Measurements from ENCODE around the gene TTF2.

The TTF2 gene

GRCh38 chr1:117044217-117044616 lies 15.9 kb upstream of the TTF2 start:
- DNase-seq (ENCODE audit: extremely low spot score, insufficient read length, low read depth) (no peak), FAIRE-seq (no peak)

DNA sequence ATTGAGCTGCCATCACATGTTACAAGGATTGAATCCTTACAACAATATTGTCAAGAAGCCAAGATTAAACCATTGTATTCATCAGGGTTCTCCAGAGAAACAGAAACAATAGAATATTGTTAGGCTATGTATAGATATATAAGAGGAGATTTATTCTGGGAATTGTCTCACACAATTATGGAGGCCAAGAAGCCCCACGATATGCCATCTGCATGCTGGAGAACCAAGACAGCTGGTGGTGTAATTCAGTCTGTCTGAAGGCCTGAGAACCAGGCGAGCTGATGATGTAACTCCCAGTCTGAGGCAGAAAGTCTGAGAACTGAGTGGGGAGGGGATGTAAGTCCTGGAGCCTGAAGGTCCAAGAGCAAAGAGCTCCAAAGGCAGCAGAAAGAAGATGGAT lies 14.5 kb upstream of the TTF2 start:
- DNase-seq (ENCODE audit: extremely low spot score, insufficient read length, low read depth) (no peak), FAIRE-seq (no peak)

DNA sequence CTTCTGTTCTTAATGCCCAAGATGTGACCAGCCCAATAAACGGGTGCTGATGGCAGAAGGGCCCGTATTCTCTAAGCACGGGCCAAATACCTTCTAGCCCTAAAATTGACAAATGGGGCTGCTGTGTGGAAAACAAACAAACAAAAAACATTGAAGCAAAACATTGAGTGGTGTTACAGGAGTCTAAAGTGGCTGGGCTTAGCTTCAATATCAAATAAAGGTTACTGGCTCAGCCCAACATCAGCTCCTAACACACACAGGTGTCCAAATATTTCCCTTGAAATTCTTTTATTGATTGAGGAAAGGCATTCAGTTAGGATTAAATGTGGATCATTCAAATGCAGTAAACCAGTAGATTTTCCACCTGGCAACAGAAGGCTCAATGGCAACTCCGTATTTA lies 13.3 kb upstream of the TTF2 start:
- DNase-seq (ENCODE audit: extremely low spot score, insufficient read length, low read depth) (no peak), FAIRE-seq (no peak)

GRCh38 chr1:117047271-117047670 lies 12.9 kb upstream of the TTF2 start:
- DNase-seq (ENCODE audit: extremely low spot score, insufficient read length, low read depth) (no peak), FAIRE-seq (no peak)

- DNase-seq (ENCODE audit: extremely low spot score, insufficient read length, low read depth) = no peak
- FAIRE-seq = no peak
Observed at GRCh38 chr1:117049857-117050256, 10.3 kb upstream of the TTF2 start.

GRCh38 chr1:117051224-117052064 lies 8.7 kb upstream of the TTF2 start:
- FAIRE-seq (peak; percentile 79), DNase-seq (ENCODE audit: extremely low spot score, insufficient read length, low read depth) (peak; percentile 30)

- FAIRE-seq (no peak), DNase-seq (ENCODE audit: extremely low spot score, insufficient read length, low read depth) (no peak)
Observed at GRCh38 chr1:117054068-117054467, 6.1 kb upstream of the TTF2 start.

DNA sequence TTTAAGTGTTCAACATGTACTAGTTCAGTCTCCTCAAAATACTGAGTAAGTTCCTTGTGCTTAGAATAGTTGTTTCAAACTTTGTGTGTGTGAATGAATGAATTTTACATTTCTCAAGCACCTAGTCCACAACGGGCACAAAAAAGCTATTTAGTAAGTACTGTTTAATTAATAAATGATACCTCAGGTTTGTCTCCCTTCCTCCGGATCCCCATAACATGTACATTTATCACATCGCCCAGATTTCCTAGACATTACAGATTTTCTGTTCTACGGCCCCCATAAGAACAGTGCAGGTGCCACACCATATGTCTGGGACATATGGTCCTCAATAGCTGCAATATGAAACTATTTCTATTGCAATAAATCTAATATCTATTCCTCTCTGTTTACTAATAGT lies 1.3 kb upstream of the TTF2 start:
- no peak for FAIRE-seq
- no peak for DNase-seq (ENCODE audit: extremely low spot score, insufficient read length, low read depth)

- FAIRE-seq = no peak
- peak; percentile 38 for DNase-seq (ENCODE audit: extremely low spot score, insufficient read length, low read depth)
Observed at GRCh38 chr1:117059334-117059677, 820 bp upstream of the TTF2 start.

- peak; percentile 64 for FAIRE-seq
- DNase-seq (ENCODE audit: extremely low spot score, insufficient read length, low read depth) = no peak
Observed at GRCh38 chr1:117060441-117061317, 553 bp downstream of the TTF2 start.

GRCh38 chr1:117061986-117062415 lies 1.9 kb downstream of the TTF2 start:
- no peak for DNase-seq (ENCODE audit: extremely low spot score, insufficient read length, low read depth)
- peak; percentile 64 for FAIRE-seq

DNA sequence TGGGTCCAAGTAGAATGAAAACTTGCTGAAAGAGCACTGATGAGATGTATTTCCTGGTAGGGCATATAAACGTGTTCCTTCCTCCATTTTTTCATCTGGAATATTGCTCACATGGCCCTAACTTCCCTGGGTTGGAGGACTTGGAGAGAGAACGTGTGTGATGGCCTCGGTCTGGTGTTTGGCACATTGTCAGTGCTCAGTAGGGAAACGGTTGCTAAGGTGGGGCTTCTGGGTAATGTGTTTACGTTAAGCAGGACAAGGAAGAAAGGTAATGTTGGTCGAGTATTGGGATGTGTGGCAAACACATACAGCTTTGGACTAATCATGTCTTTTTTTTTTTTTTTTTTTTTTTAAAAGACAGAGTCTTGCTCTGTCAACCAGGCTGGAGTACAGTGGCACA lies 6.2 kb downstream of the TTF2 start:
- no peak for FAIRE-seq
- no peak for DNase-seq (ENCODE audit: extremely low spot score, insufficient read length, low read depth)

DNA sequence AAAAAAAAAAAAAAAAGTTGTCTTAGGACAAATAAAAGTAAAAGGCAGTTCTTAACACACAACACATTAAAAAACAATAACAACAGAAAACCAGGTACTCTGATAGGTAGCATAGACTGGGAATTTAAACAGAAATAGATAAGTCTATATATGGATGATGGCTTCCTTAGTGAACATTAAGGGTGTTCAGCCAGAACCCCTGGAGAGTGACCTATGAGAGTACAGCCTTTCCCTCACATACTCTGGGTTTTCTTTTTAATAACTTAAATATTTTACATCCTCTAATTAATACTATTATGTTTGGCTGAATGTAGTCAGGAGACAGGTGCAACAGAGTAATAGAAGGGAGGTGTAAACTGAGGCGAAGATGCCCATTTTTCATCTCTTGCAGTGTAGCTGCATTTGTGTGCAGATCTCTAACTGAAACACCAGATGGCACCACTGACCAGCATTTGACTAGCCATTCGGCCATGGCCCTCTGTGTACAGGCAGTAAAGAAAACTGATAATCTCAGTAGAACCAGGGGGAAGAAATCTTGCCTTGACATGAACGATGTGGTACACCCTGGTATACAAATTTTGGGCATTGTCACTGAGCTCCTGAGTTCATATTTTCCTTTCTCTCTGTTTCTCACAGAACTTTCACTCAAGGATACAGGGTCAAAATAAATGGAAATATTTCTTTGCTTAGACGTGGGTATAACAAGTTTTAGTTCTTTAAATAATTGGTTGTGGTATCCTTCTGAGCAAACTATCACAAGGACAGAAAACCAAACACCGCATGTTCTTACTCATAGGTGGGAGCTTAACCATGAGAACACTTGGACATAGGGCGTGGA lies 7.6 kb downstream of the TTF2 start:
- FAIRE-seq = no peak
- no peak for DNase-seq (ENCODE audit: extremely low spot score, insufficient read length, low read depth)

DNA sequence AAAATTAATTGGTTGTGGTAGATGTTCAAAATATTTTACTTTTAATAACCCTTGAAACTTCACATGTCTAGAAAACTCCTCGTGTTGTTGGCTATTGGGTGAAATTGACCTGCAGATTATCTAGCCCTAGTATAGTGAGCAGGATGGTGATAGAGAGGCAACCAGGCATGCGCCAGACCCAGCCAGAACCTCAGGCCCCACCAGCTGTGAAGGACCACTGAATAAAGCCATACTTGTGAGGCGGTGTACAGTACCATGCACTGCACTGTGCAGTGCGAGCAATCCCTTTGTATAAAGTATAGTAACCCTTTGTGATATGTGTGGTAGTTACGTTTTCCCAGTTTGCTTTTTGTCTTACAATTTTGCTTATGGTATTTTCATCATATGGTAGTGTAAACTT lies 8.5 kb downstream of the TTF2 start:
- no peak for DNase-seq (ENCODE audit: extremely low spot score, insufficient read length, low read depth)
- FAIRE-seq = no peak

- FAIRE-seq = no peak
- DNase-seq (ENCODE audit: extremely low spot score, insufficient read length, low read depth) = no peak
Observed at GRCh38 chr1:117069220-117069844, 9.2 kb downstream of the TTF2 start.

DNA sequence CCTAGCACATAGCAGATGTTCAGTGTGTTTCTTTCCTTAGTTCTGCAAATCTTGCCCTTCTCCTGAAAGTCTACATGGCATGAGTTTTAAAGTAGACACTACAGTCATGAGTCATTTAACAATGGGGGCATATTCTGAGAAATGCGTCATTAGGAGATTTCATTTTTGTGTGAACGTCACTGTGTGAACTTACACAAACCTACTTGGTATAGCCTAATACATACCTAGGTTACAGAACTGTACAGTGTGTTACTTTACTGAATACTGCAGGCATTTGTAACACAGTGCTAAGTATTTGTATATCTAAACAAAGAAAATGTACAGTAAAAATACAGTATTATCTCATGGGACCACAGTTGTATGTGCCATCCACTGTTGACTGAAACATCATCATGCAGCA lies 10.0 kb downstream of the TTF2 start:
- FAIRE-seq = no peak

GRCh38 chr1:117076648-117077047 lies 16.5 kb downstream of the TTF2 start:
- DNase-seq (ENCODE audit: extremely low spot score, insufficient read length, low read depth) = no peak
- no peak for FAIRE-seq

More for the DNA sequence above, 10.0 kb downstream of the TTF2 start:
- no peak for DNase-seq (ENCODE audit: extremely low spot score, insufficient read length, low read depth)

DNA sequence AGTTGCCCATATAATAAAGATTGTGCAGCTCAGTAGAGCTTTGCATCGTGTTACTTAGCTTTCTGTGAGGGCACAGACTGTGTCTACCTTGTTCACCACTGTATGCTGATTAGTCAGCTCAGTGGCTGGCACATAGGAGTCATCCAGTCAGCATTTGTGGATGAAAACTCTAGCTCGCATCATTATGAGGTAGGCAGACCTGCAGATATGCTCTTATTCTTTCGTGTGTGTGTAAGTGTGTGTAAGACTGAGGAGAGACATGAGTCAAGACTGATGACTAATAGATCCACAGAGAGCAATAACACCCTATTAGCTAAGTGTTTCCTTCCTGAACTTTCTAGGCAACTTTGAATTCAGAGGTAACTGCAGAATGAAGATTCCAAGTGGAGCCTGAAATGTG lies 17.1 kb downstream of the TTF2 start:
- no peak for DNase-seq (ENCODE audit: extremely low spot score, insufficient read length, low read depth)
- no peak for FAIRE-seq

GRCh38 chr1:117079737-117080136 lies 19.6 kb downstream of the TTF2 start:
- FAIRE-seq (no peak), DNase-seq (ENCODE audit: extremely low spot score, insufficient read length, low read depth) (no peak)

DNA sequence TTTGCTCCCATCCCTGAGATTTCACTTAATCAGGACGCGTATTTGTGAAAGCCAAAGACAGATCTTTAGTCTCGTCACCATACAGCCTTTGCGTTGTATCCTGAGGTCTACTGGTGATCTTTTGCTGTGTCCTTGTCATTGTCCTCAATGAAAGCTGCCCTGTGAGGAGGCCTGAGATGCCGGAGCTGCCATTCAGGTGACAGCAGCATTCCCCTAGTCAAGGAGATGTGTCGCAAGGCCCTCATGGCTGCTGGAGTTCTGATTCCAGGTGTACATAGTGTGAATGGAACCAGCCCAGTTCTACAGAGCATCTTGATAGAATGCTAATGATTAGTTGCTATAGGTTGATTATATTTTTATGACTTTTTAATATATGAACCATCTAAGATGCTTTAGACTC lies 24.1 kb downstream of the TTF2 start:
- no peak for FAIRE-seq
- no peak for DNase-seq (ENCODE audit: extremely low spot score, insufficient read length, low read depth)

All from GM18507 (cell line).